HG03045 (cell line): ENCODE data around the gene FOCAD.
A peak's percentile ranks its signal among the peaks of the same experiment; 100 is the strongest.
"Not testable (repeated sequence)": the region's sequence is repeated elsewhere in the genome, so short reads cannot be mapped to it uniquely, and the experiment has no call there.

Experiments used
- ATAC-seq: cut with Tn5 transposase; IDR thresholded peaks from one replicate; pipeline ENCODE4 v1.9.1; 2021; ENCODE audit warnings: mild to moderate bottlenecking, moderate library complexity; ENCODE audit not compliant: unreplicated experiment

The FOCAD gene

DNA sequence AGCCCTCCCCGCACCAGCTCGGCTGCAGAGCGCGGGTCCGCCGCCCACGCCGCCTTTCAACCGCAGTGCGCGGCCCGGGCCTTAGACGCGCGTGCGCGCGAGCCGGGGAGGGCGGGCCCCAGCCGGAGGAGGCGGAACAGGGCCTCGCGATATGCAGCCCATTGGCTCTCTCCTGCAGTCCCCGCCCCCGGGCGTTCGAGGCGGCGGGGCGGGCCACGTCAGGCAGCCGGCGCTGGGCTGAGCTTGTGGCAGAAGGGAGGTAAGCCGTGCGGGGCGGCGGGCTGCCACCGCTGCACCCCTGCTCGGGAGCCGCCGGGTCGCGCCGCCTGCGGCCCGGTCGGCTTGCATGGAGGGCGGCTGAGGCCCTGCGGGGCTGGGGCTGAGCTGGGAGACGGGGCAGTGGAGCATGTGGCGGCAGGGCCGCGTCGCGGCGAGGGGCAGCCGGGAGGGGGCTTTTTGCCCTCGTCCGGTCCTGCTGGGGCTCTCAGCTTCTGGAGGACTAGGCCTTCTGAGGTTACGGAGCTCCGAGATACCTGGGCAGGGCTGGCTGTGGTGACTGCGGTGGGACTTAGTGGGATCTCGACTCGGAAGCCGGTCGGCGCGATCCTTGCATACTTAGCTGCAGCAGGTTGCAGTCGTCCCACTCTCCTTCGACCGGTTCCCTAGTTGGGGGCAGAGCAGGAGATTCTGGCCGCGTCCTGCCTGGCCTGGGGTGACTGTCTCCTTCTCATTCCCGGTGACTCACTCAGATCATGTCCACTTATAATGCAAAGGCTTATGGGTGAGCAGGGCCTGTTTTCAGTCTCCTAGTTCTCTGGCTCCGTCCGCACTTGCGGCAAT, at the start of gene FOCAD:
FOCAD (plus strand) TSS at position 225 of the 840 bp plus-strand sequence. CDS start 31,095 bp downstream, outside the sequence.
- peak; percentile 99 for ATAC-seq

GRCh38 chr9:20634895-20635294, 49.2 kb upstream of the FOCAD start:
- no peak for ATAC-seq

DNA sequence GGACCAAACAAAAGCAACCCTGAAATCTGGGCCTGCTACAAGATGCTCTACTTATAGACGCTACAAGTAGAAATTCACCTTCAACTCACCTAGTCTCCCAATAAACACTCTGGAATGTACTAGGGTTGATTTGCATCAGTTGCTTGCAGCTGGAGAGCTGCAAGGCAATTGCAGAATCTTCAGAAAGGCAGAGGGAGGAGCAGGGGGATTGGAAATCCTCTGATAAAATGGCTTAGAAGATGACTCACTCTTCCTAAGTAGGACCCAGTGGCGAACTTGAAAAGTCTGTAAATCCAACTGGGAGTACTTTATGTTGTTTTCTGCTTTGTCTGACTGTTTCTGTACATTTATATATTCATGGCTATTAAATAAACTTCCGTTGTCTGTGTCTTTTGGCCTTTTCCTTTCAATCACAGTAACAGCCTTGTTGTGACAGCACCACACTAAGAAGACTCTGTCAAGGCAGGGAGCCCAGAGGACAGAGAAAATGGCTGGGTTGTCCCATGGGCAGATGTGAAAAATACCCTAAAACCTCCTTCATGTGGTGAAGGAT, 47.1 kb upstream of the FOCAD start:
- ATAC-seq, result no peak

DNA sequence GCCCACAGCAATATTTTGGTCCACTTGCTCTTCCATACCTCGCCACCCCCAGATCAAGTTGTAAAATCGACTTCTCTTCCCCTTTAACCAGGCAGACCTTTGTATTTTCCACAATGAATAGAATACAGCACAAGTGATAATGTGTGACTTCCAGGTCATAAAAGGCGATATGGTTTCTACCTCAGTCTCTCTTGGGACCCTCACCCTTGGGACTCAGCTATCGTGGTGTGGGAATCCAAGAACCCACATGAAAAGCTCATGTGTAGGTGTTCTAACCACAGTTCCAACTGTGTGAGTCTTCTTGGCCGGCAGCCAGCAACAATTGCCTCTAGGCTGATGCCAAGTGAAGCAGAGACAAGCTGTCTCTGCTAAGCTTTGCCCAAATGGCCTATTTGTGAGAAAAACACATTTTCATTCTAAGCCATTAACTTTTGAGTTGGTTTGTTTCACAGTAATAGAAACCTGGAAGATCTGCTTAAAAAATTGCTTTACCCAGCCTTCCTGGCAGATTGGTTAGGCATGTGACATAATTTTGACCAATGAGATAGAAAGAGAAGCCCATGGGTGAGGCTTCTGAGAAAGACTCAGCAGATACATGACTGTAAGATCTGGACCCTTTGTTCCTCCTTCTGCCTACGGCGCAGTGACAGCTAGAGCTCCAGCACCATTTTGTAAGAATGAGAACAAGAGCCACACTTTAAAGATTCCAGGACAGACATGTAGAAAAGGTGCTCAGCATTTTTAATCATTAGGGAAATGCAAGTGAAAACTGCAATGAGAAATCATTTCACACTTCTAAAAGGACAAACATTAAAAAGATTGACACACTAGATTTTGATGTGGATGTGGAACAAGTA, 43.5 kb upstream of the FOCAD start:
- ATAC-seq, result peak; percentile 84

DNA sequence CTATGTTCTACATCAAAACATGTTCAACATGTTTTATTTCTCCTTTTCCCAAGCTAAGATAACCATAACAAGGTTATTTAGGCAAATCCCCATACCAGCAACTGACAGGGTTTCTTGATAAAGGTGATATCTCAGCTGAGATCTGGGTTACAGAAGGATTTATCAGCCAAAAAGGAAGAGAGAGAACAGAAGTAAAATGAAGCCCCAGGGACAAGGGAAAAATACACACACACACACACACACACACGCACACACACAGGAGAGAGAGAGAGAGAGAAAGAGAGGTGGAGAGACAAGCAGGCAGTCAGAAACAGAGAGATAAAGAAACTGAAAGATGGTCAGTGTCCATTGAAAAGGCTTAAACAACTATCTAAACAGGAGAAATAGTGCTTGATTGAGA, 42.0 kb upstream of the FOCAD start:
- no peak for ATAC-seq

GRCh38 chr9:20643660-20644059, 40.4 kb upstream of the FOCAD start:
- ATAC-seq, result no peak

DNA sequence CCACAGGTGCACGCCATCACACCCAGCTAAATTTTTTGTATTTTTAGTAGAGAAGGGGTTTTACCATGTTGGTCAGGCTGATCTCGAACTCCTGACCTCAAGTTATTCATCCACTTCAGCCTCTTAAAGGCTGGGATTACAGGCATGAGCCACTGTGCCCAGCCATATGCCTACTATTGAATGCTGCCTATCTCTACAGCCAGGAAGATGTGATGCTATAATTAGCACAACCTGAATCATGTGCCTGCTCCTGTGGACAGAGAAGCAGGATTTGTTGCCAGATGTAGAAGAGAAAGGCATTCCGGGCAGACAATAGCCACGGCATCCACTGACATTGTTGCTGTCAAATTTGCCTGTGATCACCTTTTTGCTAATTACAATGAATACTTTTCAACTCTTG, 37.4 kb upstream of the FOCAD start:
- ATAC-seq, result no peak

DNA sequence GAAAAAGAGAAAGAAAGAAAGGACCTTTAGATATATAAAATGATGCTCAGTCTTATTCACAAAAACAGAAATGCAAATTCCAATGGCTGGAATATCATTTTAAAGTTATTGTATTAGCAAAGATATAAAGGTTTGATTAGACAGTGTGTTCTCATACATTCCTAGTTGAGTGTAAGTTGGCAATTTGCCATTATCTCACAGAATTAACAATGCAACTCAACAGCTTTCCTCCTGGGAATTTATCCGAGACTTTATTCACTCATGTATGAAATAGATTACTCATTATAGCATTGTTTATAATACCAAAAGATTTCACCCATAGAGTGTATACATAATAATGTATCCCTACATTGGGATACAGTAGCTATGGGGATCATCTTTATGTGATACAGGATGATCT, 34.7 kb upstream of the FOCAD start:
- no peak for ATAC-seq

DNA sequence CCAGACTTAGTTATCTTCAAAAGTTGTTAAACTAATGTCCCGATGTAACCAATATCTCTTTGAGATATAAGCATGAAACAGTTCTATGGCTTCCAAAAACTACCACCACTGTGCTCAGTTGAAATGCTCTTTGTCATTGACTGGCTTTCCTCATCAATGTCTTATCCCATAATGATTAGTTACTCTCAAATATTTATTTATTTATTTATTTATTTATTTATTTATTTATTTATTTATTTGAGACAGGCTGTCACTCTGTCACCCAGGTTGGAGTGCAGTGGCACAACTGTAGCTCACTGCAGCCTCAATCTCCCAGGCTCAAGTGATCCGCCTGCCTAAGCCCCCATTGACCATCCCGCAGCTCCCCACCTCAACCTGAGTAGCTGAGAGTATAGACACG, 33.7 kb upstream of the FOCAD start:
- no peak for ATAC-seq

DNA sequence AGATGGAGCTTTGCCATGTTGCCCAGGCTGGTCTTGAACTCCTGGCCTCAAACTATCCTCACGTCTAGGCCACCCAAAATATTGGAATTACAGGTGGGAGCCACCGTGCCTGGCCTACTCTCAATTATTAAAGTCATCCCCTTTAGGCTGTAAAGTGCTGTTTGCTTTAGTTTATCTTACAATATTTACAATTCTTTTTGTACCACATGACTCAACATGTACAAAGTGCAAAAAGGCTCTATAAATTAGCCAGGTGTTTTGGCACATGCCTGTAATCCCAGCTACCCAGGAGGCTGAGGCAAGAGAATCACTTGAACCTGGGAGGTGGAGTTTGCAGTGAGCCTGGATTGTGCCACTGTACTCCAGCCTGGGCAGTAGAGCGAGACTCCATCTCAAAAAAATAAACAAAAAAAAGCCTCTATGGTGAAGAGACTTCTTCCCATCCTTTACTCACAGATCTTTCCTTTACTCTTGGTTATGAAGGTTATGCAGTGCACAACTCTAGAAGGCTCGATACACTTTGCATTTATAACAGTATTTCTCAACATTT, 33.2 kb upstream of the FOCAD start:
- no peak for ATAC-seq

GRCh38 chr9:20651939-20652338, 32.1 kb upstream of the FOCAD start:
- ATAC-seq, result no peak

DNA sequence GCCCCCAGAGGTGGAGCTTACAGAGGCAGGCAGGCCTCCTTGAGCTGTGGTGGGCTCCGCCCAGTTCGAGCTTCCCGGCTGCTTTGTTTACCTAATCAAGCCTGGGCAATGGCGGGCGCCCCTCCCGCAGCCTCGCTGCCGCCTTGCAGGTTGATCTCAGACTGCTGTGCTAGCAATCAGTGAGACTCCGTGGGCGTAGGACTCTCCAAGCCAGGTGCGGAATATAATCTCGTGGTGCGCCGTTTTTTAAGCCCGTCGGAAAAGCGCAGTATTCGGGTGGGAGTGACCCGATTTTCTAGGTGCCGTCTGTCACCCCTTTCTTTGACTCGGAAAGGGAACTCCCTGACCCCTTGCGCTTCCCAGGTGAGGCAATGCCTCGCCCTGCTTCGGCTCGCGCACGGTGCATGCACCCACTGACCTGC, 25.8 kb upstream of the FOCAD start:
- not testable (repeated sequence) for ATAC-seq

DNA sequence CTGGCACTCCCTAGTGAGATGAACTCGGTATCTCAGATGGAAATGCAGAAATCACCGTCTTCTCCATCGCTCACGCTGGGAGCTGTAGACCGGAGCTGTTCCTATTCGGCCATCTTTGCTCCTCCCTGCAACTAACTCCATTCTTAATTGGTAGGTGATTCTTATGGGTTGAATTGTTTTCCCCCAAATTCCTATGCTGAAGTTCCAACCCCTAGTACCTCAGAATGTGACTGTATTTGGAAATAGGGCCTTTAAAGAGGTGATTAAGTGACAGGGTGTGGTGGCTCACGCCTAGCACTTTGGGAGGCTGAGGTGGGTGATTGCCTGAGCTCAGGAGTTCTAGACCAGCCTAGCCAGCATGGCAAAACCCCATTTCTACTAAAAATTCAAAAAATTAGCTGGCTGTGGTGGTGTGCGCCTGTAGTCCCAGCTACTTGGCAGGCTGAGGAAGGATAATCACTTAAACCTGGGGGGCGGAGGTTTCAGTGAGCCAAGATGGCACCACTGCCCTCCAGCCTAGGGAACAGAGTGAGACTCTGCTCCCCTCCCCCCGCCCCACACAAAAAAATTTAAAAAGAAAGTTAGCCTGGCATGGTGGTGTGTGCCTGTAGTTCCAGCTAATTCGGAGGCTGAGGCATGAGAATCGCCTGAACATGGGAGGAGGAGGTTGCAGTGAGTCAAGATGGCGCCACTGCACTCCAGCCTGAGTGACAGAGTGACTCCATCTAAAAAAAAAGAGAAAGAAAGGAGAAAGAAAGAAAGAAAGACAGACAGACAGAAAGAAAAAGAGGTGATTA, 25.2 kb upstream of the FOCAD start:
- ATAC-seq, result no peak

DNA sequence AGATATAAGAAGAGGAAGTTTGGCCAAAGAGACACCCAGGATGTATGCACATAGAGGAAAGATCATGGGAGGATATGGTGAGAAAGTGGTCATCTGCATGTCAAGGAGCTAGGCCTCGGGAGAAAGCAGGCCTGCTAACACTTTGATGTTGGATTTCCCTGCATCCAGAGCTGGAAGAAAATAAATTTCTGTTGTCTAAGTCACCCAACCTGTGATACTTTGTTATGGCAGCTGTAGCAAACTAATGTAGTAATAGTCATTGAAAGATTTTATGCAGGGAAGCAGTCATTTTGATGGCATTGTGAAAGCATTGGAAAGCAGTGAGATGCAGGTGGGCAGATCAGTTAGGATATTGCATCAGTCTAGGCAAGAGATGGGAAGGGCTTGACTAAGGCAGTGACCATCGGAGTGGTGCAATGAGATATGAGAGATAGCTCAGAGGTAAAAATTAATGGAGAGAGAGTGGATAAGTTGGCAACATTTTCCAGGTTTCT, 24.5 kb upstream of the FOCAD start:
- no peak for ATAC-seq

DNA sequence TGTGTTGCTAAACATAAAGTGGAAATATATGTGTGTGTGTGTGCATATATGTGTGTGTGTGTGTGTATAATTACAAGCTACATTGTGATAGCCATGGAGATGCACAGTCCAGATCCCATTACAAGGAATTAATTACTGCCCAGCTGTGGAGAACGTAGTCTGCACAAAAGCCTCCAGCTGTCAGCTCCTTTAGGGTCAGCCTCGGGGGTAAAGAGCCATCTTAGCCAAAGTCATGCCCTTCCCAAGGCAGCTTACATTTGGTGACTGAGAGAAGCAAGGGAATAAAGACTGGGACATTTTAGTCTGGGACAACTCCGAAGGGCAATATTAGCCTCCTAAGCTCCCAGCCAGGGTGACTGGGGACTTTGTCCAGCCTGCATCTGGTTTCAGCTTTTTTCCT, 21.9 kb upstream of the FOCAD start:
- no peak for ATAC-seq

DNA sequence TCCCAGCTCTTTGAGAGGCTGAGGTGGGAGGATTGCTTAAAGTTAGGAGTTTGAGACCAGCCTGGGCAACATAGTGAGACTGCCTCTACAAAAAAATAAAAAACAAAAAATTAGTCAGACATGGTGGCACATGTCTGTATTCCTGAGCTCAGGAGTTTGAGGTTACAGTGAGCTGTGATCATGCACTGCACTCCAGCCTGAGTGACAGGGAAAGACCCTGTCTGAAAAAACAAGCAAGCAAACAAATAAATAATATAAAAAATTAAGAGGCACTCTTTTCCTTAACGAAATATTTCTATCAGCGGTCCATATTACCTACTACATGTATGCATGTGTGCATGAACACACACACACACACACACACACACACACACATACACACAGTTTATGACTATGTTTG, 20.9 kb upstream of the FOCAD start:
- ATAC-seq, result no peak

GRCh38 chr9:20664501-20664900, 19.6 kb upstream of the FOCAD start:
- ATAC-seq, result no peak

DNA sequence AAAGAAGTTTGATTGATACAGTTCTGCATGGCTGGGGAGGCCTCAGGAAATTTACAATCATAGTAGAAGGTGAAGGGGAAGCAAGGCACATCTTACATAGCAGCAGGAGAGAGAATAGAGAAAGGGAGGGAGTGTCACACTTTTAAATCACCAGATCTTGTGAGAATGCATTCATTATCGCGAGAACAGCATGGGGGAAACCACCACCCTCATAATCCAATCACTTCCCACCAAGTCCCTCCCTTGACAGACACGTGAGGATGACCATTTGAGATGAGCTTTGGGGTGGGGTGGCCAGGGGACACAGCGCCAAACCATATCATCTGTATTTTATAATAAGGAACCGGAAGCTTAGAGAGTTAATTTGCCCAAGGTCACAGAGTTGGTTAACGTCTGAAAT, 13.7 kb upstream of the FOCAD start:
- no peak for ATAC-seq

DNA sequence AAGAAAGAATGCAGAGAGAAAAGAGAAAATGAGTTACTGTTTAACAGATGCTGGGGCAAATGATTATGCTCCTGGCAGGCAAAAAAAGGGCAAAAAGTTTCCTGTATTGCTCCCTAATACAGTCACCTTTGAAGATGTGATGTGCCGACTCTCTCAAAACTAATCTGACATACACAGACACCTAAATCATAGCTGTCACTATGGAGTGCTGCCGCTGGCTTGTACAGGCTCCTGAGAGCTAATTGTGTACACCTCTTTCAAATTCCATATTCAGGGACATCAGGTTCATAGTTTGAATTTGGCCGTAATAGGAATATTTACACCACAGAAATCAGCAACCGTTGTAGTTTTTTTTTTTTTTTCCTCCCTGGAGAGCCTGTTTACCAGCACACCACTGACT, 12.4 kb upstream of the FOCAD start:
- ATAC-seq, result no peak

DNA sequence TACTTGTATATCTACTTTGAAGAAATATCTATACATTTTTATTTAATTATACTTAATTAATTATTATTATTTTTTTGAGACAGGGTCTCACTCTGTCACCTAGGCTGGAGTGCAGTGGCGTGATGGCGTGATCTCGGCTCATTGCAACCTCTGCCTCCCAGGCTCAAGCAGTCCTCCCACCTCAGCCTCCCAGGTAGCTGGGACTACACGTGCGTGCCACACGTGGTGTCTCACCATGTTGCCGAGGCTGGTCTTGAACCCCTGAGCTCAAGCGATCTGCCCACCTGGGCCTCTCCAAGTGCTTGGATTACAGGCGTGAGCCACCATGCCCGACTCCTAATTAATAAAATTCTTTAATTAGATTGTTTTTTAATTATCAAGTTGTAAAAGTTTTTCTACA, 10.5 kb upstream of the FOCAD start:
- not testable (repeated sequence) for ATAC-seq
